OCI-LY1 (cell line): ENCODE results near the gene SH3PXD2A.

Experiments
- CTCF ChIP-seq: fragments of 200-600 bp; sonication (generic), shearing (Covaris generic); IDR thresholded peaks from 2 replicates; pipeline ENCODE4 v1.5.1; 2017; ENCODE audit warnings: mild to moderate bottlenecking, antibody characterized with exemption, low read length, moderate library complexity, mixed read lengths
- EZH2 ChIP-seq: fragments of 200-600 bp; sonication (generic), shearing (Covaris generic); IDR thresholded peaks from 2 replicates; pipeline ENCODE4 v1.8.0; 2017; ENCODE audit warnings: borderline replicate concordance, mixed run types, mild to moderate bottlenecking, antibody characterized with exemption, low read length, moderate library complexity, mixed read lengths

- TF ChIP-seq CTCF (no peak), EZH2 (no peak)
These were observed 112.6 kb downstream of the SH3PXD2A start for GRCh38 chr10:103742824-103743223.
